COLO668 (cell line): ENCODE measurements around the gene CREG2.
"Not testable (repeated sequence)": the region's sequence is repeated elsewhere in the genome, so short reads cannot be mapped to it uniquely, and the experiment has no call there.

Experiments
- DNase-seq: peaks from one replicate; lab custom pipeline; 2025; ENCODE audit not compliant: unreplicated experiment; lab: John Stamatoyannopoulos, UW

CREG2 gene

GRCh38 chr2:101375653-101376052 lies 11.7 kb downstream of the CREG2 start:
- no peak for DNase-seq

- DNase-seq = no peak
These were observed 12.3 kb downstream of the CREG2 start for GRCh38 chr2:101374821-101375561.

GRCh38 chr2:101372792-101373191 lies 14.5 kb downstream of the CREG2 start:
- DNase-seq = no peak

GRCh38 chr2:101371636-101372035 lies 15.7 kb downstream of the CREG2 start:
- no peak for DNase-seq

- no peak for DNase-seq
These were observed 18.2 kb downstream of the CREG2 start for GRCh38 chr2:101369100-101369499.

GRCh38 chr2:101368376-101368775 lies 18.9 kb downstream of the CREG2 start:
- no peak for DNase-seq

- no peak for DNase-seq
These were observed 19.8 kb downstream of the CREG2 start for GRCh38 chr2:101367508-101367907.

- no peak for DNase-seq
These were observed 22.4 kb downstream of the CREG2 start for GRCh38 chr2:101364878-101365277.

- no peak for DNase-seq
These were observed 24.5 kb downstream of the CREG2 start for GRCh38 chr2:101362777-101363176.

- DNase-seq = no peak
These were observed 25.0 kb downstream of the CREG2 start for GRCh38 chr2:101362316-101362715.

- no peak for DNase-seq
These were observed 25.8 kb downstream of the CREG2 start for GRCh38 chr2:101361522-101361921.

- no peak for DNase-seq
These were observed 26.2 kb downstream of the CREG2 start for GRCh38 chr2:101361121-101361520.

- DNase-seq = no peak
These were observed 27.1 kb downstream of the CREG2 start for GRCh38 chr2:101360232-101360631.

GRCh38 chr2:101359410-101359954 lies 27.8 kb downstream of the CREG2 start:
- DNase-seq = no peak

- no peak for DNase-seq
These were observed 29.9 kb downstream of the CREG2 start for GRCh38 chr2:101357376-101357775.

- DNase-seq = no peak
These were observed 30.8 kb downstream of the CREG2 start for GRCh38 chr2:101356521-101356920.

- no peak for DNase-seq
These were observed 31.2 kb downstream of the CREG2 start for GRCh38 chr2:101356055-101356454.

GRCh38 chr2:101355401-101356054 lies 31.8 kb downstream of the CREG2 start:
- DNase-seq = no peak

- no peak for DNase-seq
These were observed 32.6 kb downstream of the CREG2 start for GRCh38 chr2:101354420-101355311.

- not testable (repeated sequence) for DNase-seq
These were observed 34.7 kb downstream of the CREG2 start for GRCh38 chr2:101352631-101353030.

- no peak for DNase-seq
These were observed 36.1 kb downstream of the CREG2 start for GRCh38 chr2:101351207-101351606.
